ENCODE results near the gene CACTIN.

- TF ChIP-seq CTCF (conservative IDR thresholded peaks at IDR 0.05), result no peak
- TF ChIP-seq EZH2 (IDR thresholded peaks at IDR 0.05; ENCODE audit: low read depth), result no peak
These were observed 37.2 kb upstream of the CACTIN start for GRCh38 chr19:3663838-3664237.
